DND-41 (cell line): ENCODE measurements around the gene ARHGAP26.

Experiments
- ATAC-seq: fragments of 200-7000 bp; cut with Tn5 transposase; 3 replicates; pipeline ENCODE4 v1.9.1; 2021; ENCODE audit warnings: low read depth; ENCODE audit not compliant: insufficient read depth
- DNase-seq: peaks from one replicate; pipeline ENCODE4 v3.0.0-alpha.2; 2020
- H2AFZ ChIP-seq: 2 replicates; pipeline ENCODE4 v1.6.0; 2012; ENCODE audit warnings: low read depth, low read length
- H3K27ac ChIP-seq: 2 replicates; pipeline ENCODE4 v1.5.1; 2012; ENCODE audit warnings: low read length, inconsistent platforms
- H3K27me3 ChIP-seq: fragments of 200-600 bp; sonication (generic); 2 replicates; pipeline ENCODE4 v1.6.0; 2012; ENCODE audit warnings: low read length, mild to moderate bottlenecking, inconsistent platforms; ENCODE audit not compliant: insufficient read depth, poor library complexity
- H3K36me3 ChIP-seq: 2 replicates; pipeline ENCODE4 v1.5.1; 2012; ENCODE audit warnings: low read length, inconsistent platforms; ENCODE audit not compliant: insufficient read depth
- H3K4me1 ChIP-seq: 2 replicates; pipeline ENCODE4 v1.5.1; 2012; ENCODE audit warnings: mild to moderate bottlenecking, low read length; ENCODE audit not compliant: insufficient read depth
- H3K4me2 ChIP-seq: 2 replicates; pipeline ENCODE4 v1.6.0; 2012; ENCODE audit warnings: mild to moderate bottlenecking, moderate library complexity, low read length, inconsistent platforms; ENCODE audit not compliant: insufficient read depth
- H3K4me3 ChIP-seq, 2 experiments: fragments of 200-600 bp in 1 of 2; shearing (Covaris generic) in 1 of 2; 2 replicates each; pipeline ENCODE4 v1.5.1; 2012 to 2016; ENCODE audit warnings: inconsistent platforms in 2 of 2, low read length in 2 of 2, mild to moderate bottlenecking in 2 of 2, low read depth in 1 of 2, moderate library complexity in 1 of 2
- H3K79me2 ChIP-seq: 2 replicates; pipeline ENCODE4 v1.6.0; 2012; ENCODE audit warnings: low read length, inconsistent platforms; ENCODE audit not compliant: insufficient read depth
- H3K9ac ChIP-seq: 2 replicates; pipeline ENCODE4 v1.6.0; 2012; ENCODE audit warnings: low read depth, mild to moderate bottlenecking, inconsistent platforms, low read length, moderate library complexity
- H3K9me3 ChIP-seq: 2 replicates; pipeline ENCODE4 v1.5.1; 2012; ENCODE audit warnings: low read length, moderate library complexity, mild to moderate bottlenecking, inconsistent platforms; ENCODE audit not compliant: insufficient read depth, severe bottlenecking
- H4K20me1 ChIP-seq: 2 replicates; pipeline ENCODE4 v1.6.0; 2012; ENCODE audit warnings: low read length; ENCODE audit not compliant: insufficient read depth
- EZH2 ChIP-seq: IDR thresholded peaks from 3 replicates; pipeline ENCODE4 v1.6.1; 2012; ENCODE audit warnings: borderline replicate concordance, low read depth, mild to moderate bottlenecking, moderate library complexity, low read length, inconsistent platforms; ENCODE audit not compliant: severe bottlenecking
- TF ChIP-seq, protein P1 (sequence below): IDR thresholded peaks from 2 replicates; pipeline ENCODE4 v1.5.1; 2012; ENCODE audit warnings: borderline replicate concordance, low read length, moderate library complexity, mild to moderate bottlenecking; ENCODE audit not compliant: poor library complexity, severe bottlenecking; ENCODE audit errors: extremely low read depth

The ARHGAP26 gene

DNA sequence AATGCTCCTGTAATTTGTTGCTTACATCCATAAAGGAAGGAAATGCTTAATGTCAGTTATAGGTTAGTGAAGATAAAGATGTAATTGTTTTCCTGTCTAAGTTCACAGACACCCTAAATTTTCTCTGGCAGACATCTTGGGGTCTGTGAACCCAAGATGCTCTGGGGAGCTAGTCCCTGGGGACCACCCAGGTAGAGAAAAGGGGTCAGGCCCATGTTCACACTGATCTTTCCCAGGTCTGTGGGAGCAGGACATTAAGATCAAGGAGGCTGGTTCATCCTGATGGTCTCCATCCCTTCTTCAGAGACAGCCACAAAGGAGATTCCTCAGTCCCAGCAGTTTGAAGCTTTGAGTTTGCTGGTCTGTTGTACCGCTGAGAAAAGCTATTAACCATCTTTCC is 267.5 kb downstream of the ARHGAP26 start:
- H3K4me1 ChIP-seq: no peaks in the 10 kb centered on the region
- no peaks in the 10 kb centered on the region for H3K27me3 ChIP-seq
- no peak overlapping the region for H3K27ac ChIP-seq
- no peak overlapping the region for H3K4me3 ChIP-seq
- H3K9me3 ChIP-seq: no peaks in the 10 kb centered on the region
- H3K4me2 ChIP-seq: no peak overlapping the region
- DNase-seq (no peak), ATAC-seq (no peak)
- no peak overlapping the region for H3K9ac ChIP-seq
- TF ChIP-seq EZH2: no peak
- TF ChIP-seq, protein P1, sequence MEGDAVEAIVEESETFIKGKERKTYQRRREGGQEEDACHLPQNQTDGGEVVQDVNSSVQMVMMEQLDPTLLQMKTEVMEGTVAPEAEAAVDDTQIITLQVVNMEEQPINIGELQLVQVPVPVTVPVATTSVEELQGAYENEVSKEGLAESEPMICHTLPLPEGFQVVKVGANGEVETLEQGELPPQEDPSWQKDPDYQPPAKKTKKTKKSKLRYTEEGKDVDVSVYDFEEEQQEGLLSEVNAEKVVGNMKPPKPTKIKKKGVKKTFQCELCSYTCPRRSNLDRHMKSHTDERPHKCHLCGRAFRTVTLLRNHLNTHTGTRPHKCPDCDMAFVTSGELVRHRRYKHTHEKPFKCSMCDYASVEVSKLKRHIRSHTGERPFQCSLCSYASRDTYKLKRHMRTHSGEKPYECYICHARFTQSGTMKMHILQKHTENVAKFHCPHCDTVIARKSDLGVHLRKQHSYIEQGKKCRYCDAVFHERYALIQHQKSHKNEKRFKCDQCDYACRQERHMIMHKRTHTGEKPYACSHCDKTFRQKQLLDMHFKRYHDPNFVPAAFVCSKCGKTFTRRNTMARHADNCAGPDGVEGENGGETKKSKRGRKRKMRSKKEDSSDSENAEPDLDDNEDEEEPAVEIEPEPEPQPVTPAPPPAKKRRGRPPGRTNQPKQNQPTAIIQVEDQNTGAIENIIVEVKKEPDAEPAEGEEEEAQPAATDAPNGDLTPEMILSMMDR: no peak
- peaks cover 7% of the 10 kb centered on the region; the same call in 1 of the 2 replicates for H3K36me3 ChIP-seq
- H2AFZ ChIP-seq: no peak overlapping the region
- no peaks in the 10 kb centered on the region for H4K20me1 ChIP-seq
- no peaks in the 10 kb centered on the region for H3K79me2 ChIP-seq

DNA sequence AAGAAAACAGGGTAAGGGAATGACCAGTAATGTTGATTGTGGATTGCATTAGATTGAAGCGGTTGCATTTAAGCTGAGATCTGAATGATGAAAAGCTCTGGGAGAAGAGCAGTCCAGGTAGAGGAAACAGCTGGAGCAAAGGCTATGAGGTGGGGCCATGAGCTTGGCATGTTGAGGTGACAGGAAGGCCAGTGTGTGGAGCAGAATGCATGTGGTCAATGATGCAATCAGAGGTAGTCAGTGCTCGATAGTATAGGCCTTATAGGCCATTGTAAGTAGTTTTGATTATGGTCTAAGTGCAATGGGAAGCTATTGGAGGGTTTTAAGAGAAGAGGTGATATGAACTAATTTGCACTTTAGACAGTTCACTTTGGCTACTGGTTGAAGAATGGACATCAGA is 270.4 kb downstream of the ARHGAP26 start:
- Histone ChIP-seq H4K20me1 (no peaks in the 10 kb centered on the region), H3K36me3 (peaks cover 11% of the 10 kb centered on the region; the same call in 1 of the 2 replicates), H3K9ac (no peak overlapping the region), H3K4me3 (no peak overlapping the region), H3K79me2 (no peaks in the 10 kb centered on the region), H3K9me3 (no peaks in the 10 kb centered on the region), H3K4me1 (no peaks in the 10 kb centered on the region), H2AFZ (no peak overlapping the region), H3K4me2 (no peak overlapping the region), H3K27ac (no peak overlapping the region), H3K27me3 (no peaks in the 10 kb centered on the region)
- DNase-seq: no peak
- TF ChIP-seq, protein P1: no peak
- TF ChIP-seq EZH2: no peak
- no peak for ATAC-seq

DNA sequence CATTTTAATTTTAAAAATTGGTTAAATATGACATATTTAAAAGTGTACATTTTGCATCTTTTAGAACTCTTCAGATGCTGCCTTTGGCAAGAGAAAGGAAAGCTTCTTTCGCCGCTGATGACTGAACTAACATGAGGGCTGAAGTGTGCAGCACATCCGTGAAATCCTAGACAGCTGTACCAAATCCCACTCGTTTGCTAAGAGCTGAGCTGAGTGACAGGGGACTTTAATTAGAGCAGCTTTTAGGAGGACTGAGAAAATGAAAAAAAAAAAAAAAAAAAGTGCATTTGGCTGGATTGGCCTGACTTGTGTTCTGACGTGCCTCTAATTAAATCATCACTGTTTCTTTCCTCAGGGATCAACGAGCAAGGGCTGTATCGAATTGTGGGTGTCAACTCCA is 271.3 kb downstream of the ARHGAP26 start:
- Histone ChIP-seq H3K4me3 (no peak overlapping the region), H2AFZ (no peak overlapping the region), H3K27me3 (no peaks in the 10 kb centered on the region), H3K4me2 (no peak overlapping the region), H3K79me2 (no peaks in the 10 kb centered on the region), H3K9ac (no peak overlapping the region), H3K27ac (no peak overlapping the region), H3K4me1 (no peaks in the 10 kb centered on the region), H4K20me1 (no peaks in the 10 kb centered on the region), H3K9me3 (no peaks in the 10 kb centered on the region), H3K36me3 (peaks cover 11% of the 10 kb centered on the region; the same call in 1 of the 2 replicates)
- TF ChIP-seq, protein P1: no peak
- TF ChIP-seq EZH2: no peak
- no peak for ATAC-seq
- no peak for DNase-seq
